Measurements from ENCODE around the gene ZNF32.
A peak's percentile ranks its signal among the peaks of the same experiment; 100 is the strongest.

The ZNF32 gene

DNA sequence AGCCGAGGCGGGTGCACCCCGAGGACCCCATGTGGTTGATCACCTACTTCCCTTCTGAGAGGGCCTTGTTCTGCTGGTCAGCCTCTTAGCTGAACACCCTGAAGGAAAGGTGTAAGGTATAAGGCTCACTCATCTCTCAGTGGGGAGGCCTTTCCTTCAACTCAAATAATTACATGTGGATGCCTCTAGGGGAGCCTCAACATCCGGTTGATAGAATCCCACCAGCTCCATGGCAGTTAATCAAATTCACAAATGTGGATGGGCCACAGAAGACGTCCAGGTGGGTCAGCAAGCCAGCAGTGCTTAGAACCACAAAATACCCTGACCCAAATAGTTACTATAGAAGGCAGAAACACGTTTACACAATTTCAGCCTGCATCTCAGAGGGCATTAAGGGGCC, 37.7 kb upstream of the ZNF32 start:
- no peak; the same call in 1 of the 2 replicates for TF ChIP-seq CTCF (IDR thresholded peaks at IDR 0.05; ENCODE audit: low read depth, low read length)
- DNase-seq (ENCODE audit: extremely low read depth, low read depth): no peak

GRCh38 chr10:43685744-43686143, 37.1 kb upstream of the ZNF32 start:
- no peak for DNase-seq (ENCODE audit: extremely low read depth, low read depth)
- TF ChIP-seq CTCF (IDR thresholded peaks at IDR 0.05; ENCODE audit: low read depth, low read length): no peak

- no peak for TF ChIP-seq CTCF (IDR thresholded peaks at IDR 0.05; ENCODE audit: low read depth, low read length)
- no peak for DNase-seq (ENCODE audit: extremely low read depth, low read depth)
Observed at GRCh38 chr10:43684292-43684559, 35.5 kb upstream of the ZNF32 start.

GRCh38 chr10:43683451-43684291, 35.0 kb upstream of the ZNF32 start:
- peak; percentile 42 for TF ChIP-seq CTCF (IDR thresholded peaks at IDR 0.05; ENCODE audit: low read depth, low read length)
- DNase-seq (ENCODE audit: extremely low read depth, low read depth): no peak

DNA sequence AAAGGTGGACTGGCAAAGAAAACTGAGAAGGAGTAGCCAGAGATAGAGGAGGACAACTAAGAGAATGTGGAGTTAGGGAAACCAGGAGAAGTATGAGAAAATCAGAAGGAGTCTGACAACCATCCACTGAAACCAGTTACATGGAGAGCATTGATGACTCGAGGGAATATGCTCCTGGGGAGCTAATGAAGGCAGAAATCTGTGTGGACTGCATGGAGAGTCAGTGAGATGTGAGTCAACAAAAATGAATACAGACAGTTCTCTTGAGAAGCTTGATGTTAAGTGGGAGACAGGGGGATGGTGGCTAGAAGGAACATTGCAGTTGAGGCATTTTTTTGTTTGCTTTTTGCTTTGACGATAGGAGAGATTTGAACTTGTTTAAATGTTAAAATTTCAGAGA, 34.3 kb upstream of the ZNF32 start:
- no peak for TF ChIP-seq CTCF (IDR thresholded peaks at IDR 0.05; ENCODE audit: low read depth, low read length)

GRCh38 chr10:43681721-43682120, 33.0 kb upstream of the ZNF32 start:
- DNase-seq (ENCODE audit: extremely low read depth, low read depth): no peak
- no peak for TF ChIP-seq CTCF (IDR thresholded peaks at IDR 0.05; ENCODE audit: low read depth, low read length)

More for the DNA sequence above, 34.3 kb upstream of the ZNF32 start:
- DNase-seq (ENCODE audit: extremely low read depth, low read depth): no peak

DNA sequence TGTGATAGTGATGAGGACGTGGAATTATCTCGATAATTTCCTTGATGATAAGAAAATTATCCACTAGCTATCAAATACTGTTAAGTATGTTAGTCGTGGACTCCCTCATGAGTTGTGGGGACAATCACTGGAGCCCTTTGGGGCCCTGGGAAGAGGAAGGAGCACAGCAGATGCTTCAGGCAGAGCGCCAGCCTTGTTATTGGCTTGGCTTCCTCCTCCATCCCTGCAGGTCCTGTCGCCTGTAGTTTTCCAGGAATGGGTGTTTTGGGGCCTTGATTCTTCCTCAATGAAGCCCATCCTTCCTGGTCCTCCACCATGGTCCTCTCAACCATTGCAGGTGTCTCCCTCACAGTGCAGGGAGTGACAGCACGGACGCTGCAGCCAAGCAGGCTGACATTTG, 32.5 kb upstream of the ZNF32 start:
- no peak for DNase-seq (ENCODE audit: extremely low read depth, low read depth)
- no peak for TF ChIP-seq CTCF (IDR thresholded peaks at IDR 0.05; ENCODE audit: low read depth, low read length)

Measured in AG09319 (cell line).